Body of pancreas (tissue), 4 donors: ENCODE results near the gene OR10G4. TPM values are rescaled to one million over a fixed set of nuclear protein-coding genes. Genes with fewer than 3 reads are reported as not detected.

Experiments used
- ATAC-seq: fragments of 150-250 bp; one replicate; pipeline ENCODE4 v1.9.1; 2016
- DNase-seq, 4 donors: peaks; one replicate each; pipeline ENCODE4 v3.0.0-alpha.2; 2019
- H3K27ac ChIP-seq, 4 donors: fragments of 200-600 bp; sonication (generic); 1 replicate in 3 of 4; 2 replicates in 1 of 4; pipeline versions ENCODE4 v1.5.1 to v1.6.1; 2016 to 2019; ENCODE audit warnings: mild to moderate bottlenecking in 1 of 4, mixed read lengths in 1 of 4, moderate library complexity in 1 of 4
- H3K27me3 ChIP-seq, 2 donors: fragments of 200-600 bp; sonication (generic); one replicate each; pipeline ENCODE4 v1.6.0; 2016; ENCODE audit warnings: mild to moderate bottlenecking in 1 of 2
- H3K36me3 ChIP-seq, 2 donors: fragments of 200-600 bp; sonication (generic); replicated peaks in 1 of 2; 2 replicates each; pipeline ENCODE4 v1.5.1; 2016; ENCODE audit warnings: low read depth in 2 of 2; ENCODE audit not compliant: insufficient read depth in 1 of 2
- H3K4me1 ChIP-seq: fragments of 200-600 bp; sonication (generic); one replicate; pipeline ENCODE4 v1.6.0; 2016
- H3K4me3 ChIP-seq, 2 donors: fragments of 200-600 bp; sonication (generic); 1 replicate in 1 of 2; 2 replicates in 1 of 2; pipeline ENCODE4 v1.5.1; 2016 to 2019
- H3K9me3 ChIP-seq, 3 donors: fragments of 200-600 bp; sonication (generic); 1 replicate in 2 of 3; 2 replicates in 1 of 3; pipeline ENCODE4 v1.5.1; 2016
- POLR2A ChIP-seq, 3 donors: fragments of 450-650 bp; IDR thresholded peaks; one replicate each; pipeline ENCODE4 v1.6.1; 2016; ENCODE audit warnings: antibody characterized with exemption in 3 of 3, mild to moderate bottlenecking in 2 of 3
- WGBS, 2 donors: methylation state at CpG; one replicate each; pipeline ENCODE4 v1.1.5; 2017; 5-methylcytosine and 5-hydroxymethylcytosine counted together
- intact Hi-C: fragments of 100-400 bp; cut with DNase I; formaldehyde crosslinking; loops from one replicate; pipeline ENCODE4 v1.15.1; 2023
- total RNA-seq, 2 donors: library from RNA; depleted of rRNA; stranded (reverse); fragments of >200 nt; gene quantifications; one replicate each; pipeline ENCODE4 v1.1.0, GENCODE V29; 2016
- TF ChIP-seq, protein P1 (sequence below), 7 experiments: fragments of 450-650 bp in 4 of 7; fragments of 200-600 bp in 3 of 7; sonication (generic) in 3 of 7; IDR thresholded peaks; one replicate each; pipeline ENCODE4 v1.5.1; 2016 to 2019; ENCODE audit warnings: antibody characterized with exemption in 7 of 7

OR10G4 gene
- total RNA-seq, 2 donors from 2014 or later = 0.52 to 5.3 TPM

DNA sequence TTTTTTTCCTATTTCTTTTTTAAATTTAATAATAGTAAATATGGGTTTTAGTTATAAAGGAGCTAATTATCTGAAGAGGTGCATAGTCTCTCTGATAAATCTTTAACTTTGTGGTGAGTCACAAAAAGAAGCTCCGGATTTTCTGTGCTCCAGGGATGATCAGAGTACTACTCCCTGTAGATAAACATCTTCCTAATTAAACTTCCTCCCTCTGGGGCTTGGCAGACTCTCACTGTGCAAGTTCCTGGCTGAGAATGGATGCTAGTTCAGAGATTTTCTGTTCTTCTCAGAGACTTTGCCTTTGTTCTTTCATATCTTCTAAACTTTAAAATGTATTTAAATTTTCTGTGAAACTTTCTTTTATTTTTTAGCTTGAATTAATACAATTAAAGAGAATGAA lies 28.5 kb downstream of the OR10G4 start, which contains the start of gene OR10G7:
OR10G7 (minus strand) TSS at position 72 of the 400 bp plus-strand sequence. CDS start 2,324 bp downstream, outside the sequence.
- intact Hi-C loops = no loop called here
- H3K36me3 ChIP-seq = no peaks in the 10 kb centered on the region
- no peak for TF ChIP-seq POLR2A (IDR thresholded peaks at IDR 0.05)
- TF ChIP-seq, protein P1, sequence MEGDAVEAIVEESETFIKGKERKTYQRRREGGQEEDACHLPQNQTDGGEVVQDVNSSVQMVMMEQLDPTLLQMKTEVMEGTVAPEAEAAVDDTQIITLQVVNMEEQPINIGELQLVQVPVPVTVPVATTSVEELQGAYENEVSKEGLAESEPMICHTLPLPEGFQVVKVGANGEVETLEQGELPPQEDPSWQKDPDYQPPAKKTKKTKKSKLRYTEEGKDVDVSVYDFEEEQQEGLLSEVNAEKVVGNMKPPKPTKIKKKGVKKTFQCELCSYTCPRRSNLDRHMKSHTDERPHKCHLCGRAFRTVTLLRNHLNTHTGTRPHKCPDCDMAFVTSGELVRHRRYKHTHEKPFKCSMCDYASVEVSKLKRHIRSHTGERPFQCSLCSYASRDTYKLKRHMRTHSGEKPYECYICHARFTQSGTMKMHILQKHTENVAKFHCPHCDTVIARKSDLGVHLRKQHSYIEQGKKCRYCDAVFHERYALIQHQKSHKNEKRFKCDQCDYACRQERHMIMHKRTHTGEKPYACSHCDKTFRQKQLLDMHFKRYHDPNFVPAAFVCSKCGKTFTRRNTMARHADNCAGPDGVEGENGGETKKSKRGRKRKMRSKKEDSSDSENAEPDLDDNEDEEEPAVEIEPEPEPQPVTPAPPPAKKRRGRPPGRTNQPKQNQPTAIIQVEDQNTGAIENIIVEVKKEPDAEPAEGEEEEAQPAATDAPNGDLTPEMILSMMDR (IDR thresholded peaks at IDR 0.05) = no peak
- H3K9me3 ChIP-seq = no peaks in the 10 kb centered on the region
- DNase-seq (no peak), ATAC-seq (no peak)
- no peaks in the 10 kb centered on the region for H3K27me3 ChIP-seq
- H3K27ac ChIP-seq = no peak within 1 kb of the TSS
- H3K4me1 ChIP-seq = no peaks in the 10 kb centered on the region
- no peak within 1 kb of the TSS for H3K4me3 ChIP-seq
- WGBS, 2 donors = 0 to 3% methylated on average over 1 of the region's 1 CpG

DNA sequence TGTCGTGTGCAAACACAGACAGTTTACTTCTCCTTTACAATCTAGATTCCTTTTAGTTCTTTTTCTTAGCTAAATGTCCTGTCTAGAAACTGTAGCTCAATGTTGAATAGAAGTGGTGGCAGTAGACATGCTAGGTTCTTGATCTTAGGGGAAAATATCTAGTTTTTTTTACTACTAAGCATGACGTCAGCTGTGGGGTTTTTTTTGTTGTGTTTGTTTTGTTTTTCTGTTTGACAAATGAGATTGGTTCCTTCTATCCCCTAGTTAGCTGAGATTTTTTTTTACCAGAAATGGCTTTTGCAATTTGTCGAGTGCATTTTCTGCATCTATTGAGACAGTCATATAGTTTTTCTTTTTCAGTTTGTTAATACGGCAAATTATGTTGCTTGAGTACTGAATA lies 30.6 kb downstream of the OR10G4 start:
- Histone ChIP-seq H3K36me3 (no peaks in the 10 kb centered on the region), H3K4me3 (no peak overlapping the region), H3K9me3 (no peaks in the 10 kb centered on the region), H3K27me3 (no peaks in the 10 kb centered on the region), H3K27ac (no peak overlapping the region), H3K4me1 (no peaks in the 10 kb centered on the region)
- ATAC-seq = no peak
- intact Hi-C loops = no loop called here
- no peak for TF ChIP-seq POLR2A (IDR thresholded peaks at IDR 0.05)
- TF ChIP-seq, protein P1 (IDR thresholded peaks at IDR 0.05) = no peak
- no peak for DNase-seq
- WGBS, 2 donors = 81 to 82% methylated on average over 4 of the region's 4 CpGs

GRCh38 chr11:124050748-124051147 lies 38.0 kb downstream of the OR10G4 start:
- no peak for DNase-seq
- Histone ChIP-seq H3K9me3 (no peaks in the 10 kb centered on the region), H3K27ac (no peak overlapping the region), H3K36me3 (no peaks in the 10 kb centered on the region), H3K4me3 (no peak overlapping the region), H3K27me3 (no peaks in the 10 kb centered on the region), H3K4me1 (no peaks in the 10 kb centered on the region)
- 65 to 68% methylated on average over 1 of the region's 1 CpG for WGBS, 2 donors
- intact Hi-C loops = no loop called here
- no peak for TF ChIP-seq POLR2A (IDR thresholded peaks at IDR 0.05)
- TF ChIP-seq, protein P1 (IDR thresholded peaks at IDR 0.05) = no peak
- no peak for ATAC-seq

GRCh38 chr11:124052966-124053365 lies 40.2 kb downstream of the OR10G4 start:
- no peak overlapping the region for H3K4me3 ChIP-seq
- no peak overlapping the region for H3K27ac ChIP-seq
- TF ChIP-seq POLR2A (IDR thresholded peaks at IDR 0.05) = no peak
- TF ChIP-seq, protein P1 (IDR thresholded peaks at IDR 0.05) = no peak
- ATAC-seq (no peak), DNase-seq (no peak)
- no peaks in the 10 kb centered on the region for H3K9me3 ChIP-seq
- WGBS, 2 donors = 88 to 91% methylated on average over 3 of the region's 3 CpGs
- intact Hi-C loops = no loop called here
- H3K27me3 ChIP-seq = no peaks in the 10 kb centered on the region
- H3K36me3 ChIP-seq = no peaks in the 10 kb centered on the region
- H3K4me1 ChIP-seq = no peaks in the 10 kb centered on the region

Other genes with a start within 250 kb of the OR10G4 start
- gene OR6M1, start 206.6 kb upstream of the OR10G4 start, total RNA-seq = not detected
- gene TMEM225, start 127.3 kb upstream of the OR10G4 start, total RNA-seq = not detected
- 10 to 100 TPM in 1 of 2 donors, 1 to 10 TPM in 1; 1.6 to 13.2 TPM for gene OR8D4, start 110.8 kb upstream of the OR10G4 start, total RNA-seq
- 1 to 10 TPM in 1 of 2 donors, under 1 TPM in 1; 0.78 to 6.6 TPM for gene OR4D5, start 73.4 kb upstream of the OR10G4 start, total RNA-seq
- gene OR6T1, start 69.2 kb upstream of the OR10G4 start, total RNA-seq = not detected
- not detected for gene OR10S1, start 35.2 kb upstream of the OR10G4 start, total RNA-seq
- gene OR10G6, start 17.8 kb upstream of the OR10G4 start, total RNA-seq = not detected
- gene OR10G9, start 10.0 kb downstream of the OR10G4 start, total RNA-seq = not detected
- not detected for gene OR10G8, start 13.8 kb downstream of the OR10G4 start, total RNA-seq
- gene OR10G7, start 28.3 kb downstream of the OR10G4 start, total RNA-seq = not detected
- 10 to 100 TPM; 18.9 to 37.2 TPM for gene VWA5A, start 102.5 kb downstream of the OR10G4 start, total RNA-seq
- not detected for gene OR10D3, start 170.3 kb downstream of the OR10G4 start, total RNA-seq
- not detected for gene OR8G1, start 228.1 kb downstream of the OR10G4 start, total RNA-seq
- not detected for gene OR8G5, start 243.4 kb downstream of the OR10G4 start, total RNA-seq